ENCODE results near the gene GNAQ.
"Not testable (repeated sequence)": the region's sequence is repeated elsewhere in the genome, so short reads cannot be mapped to it uniquely, and the experiment has no call there.

Gene GNAQ

GRCh38 chr9:77764894-77765780 lies 266.5 kb downstream of the GNAQ start:
- peak; percentile 27 to 63 (median 59) for DNase-seq
- WGBS (ENCODE audit: insufficient coverage): 96% methylated on average over 2 of the region's 10 CpGs
- CTCF ChIA-PET: interaction anchor here (0.7 kb wide), 2 partner anchors 13 to 308 kb away, joined by 3 read pairs; no protein-coding TSS in a partner anchor

GRCh38 chr9:77763566-77763965 lies 268.0 kb downstream of the GNAQ start:
- ChIA-PET CTCF (no interaction called here), POLR2A (no interaction called here)
- no peak for DNase-seq
- 92% methylated on average over 2 of the region's 4 CpGs for WGBS (ENCODE audit: insufficient coverage)
- H3K27ac ChIP-seq (ENCODE audit: insufficient read depth in 1 of 2, low read depth in 1 of 2, low read length in 2 of 2, poor library complexity in 1 of 2, severe bottlenecking in 2 of 2): no peak overlapping the region
- no peaks in the 10 kb centered on the region for H3K27me3 ChIP-seq (replicated peaks in 2 of 5; ENCODE audit: control insufficient read depth in 4 of 5, insufficient read depth in 5 of 5, low read length in 4 of 5)
- peaks cover 0 to 10% (median 4%) of the 10 kb centered on the region in 5 experiments for H3K9me3 ChIP-seq (ENCODE audit: control extremely low read depth in 1 of 5, control insufficient read depth in 4 of 5, insufficient read depth in 2 of 5, low read depth in 1 of 5, low read length in 4 of 5)
- peaks cover 6 to 29% (median 22%) of the 10 kb centered on the region in 4 experiments for H3K36me3 ChIP-seq (ENCODE audit: control insufficient read depth in 4 of 4, insufficient read depth in 4 of 4, low read length in 3 of 4)
- no peaks in the 10 kb centered on the region for H3K4me1 ChIP-seq (ENCODE audit: control extremely low read depth in 1 of 4, control insufficient read depth in 4 of 4, insufficient read depth in 4 of 4, low read length in 3 of 4)
- H3K4me3 ChIP-seq (ENCODE audit: control insufficient read depth in 1 of 7, extremely low read depth in 1 of 7, insufficient read depth in 4 of 7, low read depth in 2 of 7, low read length in 6 of 7): no peak overlapping the region

More at GRCh38 chr9:77764894-77765780, 266.5 kb downstream of the GNAQ start:
- peaks cover 0 to 10% (median 8%) of the 10 kb centered on the region in 4 experiments for H3K4me1 ChIP-seq (ENCODE audit: control extremely low read depth in 1 of 4, control insufficient read depth in 4 of 4, insufficient read depth in 4 of 4, low read length in 3 of 4)
- no peak overlapping the region for H3K4me3 ChIP-seq (ENCODE audit: control insufficient read depth in 1 of 7, extremely low read depth in 1 of 7, insufficient read depth in 4 of 7, low read depth in 2 of 7, low read length in 6 of 7)
- no peaks in the 10 kb centered on the region for H3K27me3 ChIP-seq (replicated peaks in 2 of 5; ENCODE audit: control insufficient read depth in 4 of 5, insufficient read depth in 5 of 5, low read length in 4 of 5)
- H3K9me3 ChIP-seq (ENCODE audit: control extremely low read depth in 1 of 5, control insufficient read depth in 4 of 5, insufficient read depth in 2 of 5, low read depth in 1 of 5, low read length in 4 of 5): peaks cover 0 to 10% (median 4%) of the 10 kb centered on the region in 5 experiments
- no peak overlapping the region for H3K27ac ChIP-seq (ENCODE audit: insufficient read depth in 1 of 2, low read depth in 1 of 2, low read length in 2 of 2, poor library complexity in 1 of 2, severe bottlenecking in 2 of 2)
- peaks cover 6 to 29% (median 22%) of the 10 kb centered on the region in 4 experiments for H3K36me3 ChIP-seq (ENCODE audit: control insufficient read depth in 4 of 4, insufficient read depth in 4 of 4, low read length in 3 of 4)
- POLR2A ChIA-PET: no interaction called here

- H3K4me1 ChIP-seq (ENCODE audit: control extremely low read depth in 1 of 4, control insufficient read depth in 4 of 4, insufficient read depth in 4 of 4, low read length in 3 of 4); H3K4me3 ChIP-seq (ENCODE audit: control insufficient read depth in 1 of 7, extremely low read depth in 1 of 7, insufficient read depth in 4 of 7, low read depth in 2 of 7, low read length in 6 of 7); DNase-seq; POLR2A ChIA-PET; H3K27ac ChIP-seq (ENCODE audit: insufficient read depth in 1 of 2, low read depth in 1 of 2, low read length in 2 of 2, poor library complexity in 1 of 2, severe bottlenecking in 2 of 2); CTCF ChIA-PET; H3K27me3 ChIP-seq (replicated peaks in 2 of 5; ENCODE audit: control insufficient read depth in 4 of 5, insufficient read depth in 5 of 5, low read length in 4 of 5): not testable (repeated sequence)
- Histone ChIP-seq H3K9me3 (ENCODE audit: control extremely low read depth in 1 of 5, control insufficient read depth in 4 of 5, insufficient read depth in 2 of 5, low read depth in 1 of 5, low read length in 4 of 5) (peaks cover 0 to 18% (median 5%) of the 10 kb centered on the region in 5 experiments), H3K36me3 (ENCODE audit: control insufficient read depth in 4 of 4, insufficient read depth in 4 of 4, low read length in 3 of 4) (peaks cover 13 to 35% (median 25%) of the 10 kb centered on the region in 4 experiments)
- WGBS (ENCODE audit: insufficient coverage): 100% methylated on average over 3 of the region's 25 CpGs
Observed at GRCh38 chr9:77760919-77761318, 270.7 kb downstream of the GNAQ start.

DNA sequence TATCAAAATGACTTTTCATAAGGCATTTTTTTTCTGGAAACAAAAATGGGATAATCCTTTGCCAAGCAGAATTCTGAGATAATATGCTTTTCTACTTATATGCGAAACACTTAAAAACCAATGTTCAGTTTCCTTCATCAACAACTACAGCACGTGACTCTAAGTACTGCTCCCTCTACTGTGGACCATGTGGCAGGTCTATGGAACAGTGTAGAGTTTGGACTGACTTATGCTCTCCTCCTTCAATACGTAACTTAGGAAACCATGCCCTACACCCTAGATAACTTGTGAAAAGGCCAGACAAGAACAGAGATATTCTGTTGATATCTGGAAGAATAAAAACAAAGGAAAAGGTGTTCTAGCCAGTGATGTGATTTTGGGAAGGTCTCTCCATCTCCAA lies 272.2 kb downstream of the GNAQ start:
- no peak overlapping the region for H3K4me3 ChIP-seq (ENCODE audit: control insufficient read depth in 1 of 7, extremely low read depth in 1 of 7, insufficient read depth in 4 of 7, low read depth in 2 of 7, low read length in 6 of 7)
- H3K27ac ChIP-seq (ENCODE audit: insufficient read depth in 1 of 2, low read depth in 1 of 2, low read length in 2 of 2, poor library complexity in 1 of 2, severe bottlenecking in 2 of 2): no peak overlapping the region
- no CpG with 5 or more reads among the region's 3 CpGs for WGBS (ENCODE audit: insufficient coverage)
- no peaks in the 10 kb centered on the region for H3K27me3 ChIP-seq (replicated peaks in 2 of 5; ENCODE audit: control insufficient read depth in 4 of 5, insufficient read depth in 5 of 5, low read length in 4 of 5)
- POLR2A ChIA-PET: no interaction called here
- peaks cover 0 to 10% (median 0%) of the 10 kb centered on the region in 5 experiments for H3K9me3 ChIP-seq (ENCODE audit: control extremely low read depth in 1 of 5, control insufficient read depth in 4 of 5, insufficient read depth in 2 of 5, low read depth in 1 of 5, low read length in 4 of 5)
- CTCF ChIA-PET: no interaction called here
- no peaks in the 10 kb centered on the region for H3K4me1 ChIP-seq (ENCODE audit: control extremely low read depth in 1 of 4, control insufficient read depth in 4 of 4, insufficient read depth in 4 of 4, low read length in 3 of 4)
- H3K36me3 ChIP-seq (ENCODE audit: control insufficient read depth in 4 of 4, insufficient read depth in 4 of 4, low read length in 3 of 4): peaks cover 13 to 30% (median 22%) of the 10 kb centered on the region in 4 experiments
- DNase-seq: no peak

- Histone ChIP-seq H3K4me3 (ENCODE audit: control insufficient read depth in 1 of 7, extremely low read depth in 1 of 7, insufficient read depth in 4 of 7, low read depth in 2 of 7, low read length in 6 of 7) (no peak overlapping the region), H3K27ac (ENCODE audit: insufficient read depth in 1 of 2, low read depth in 1 of 2, low read length in 2 of 2, poor library complexity in 1 of 2, severe bottlenecking in 2 of 2) (no peak overlapping the region), H3K4me1 (ENCODE audit: control extremely low read depth in 1 of 4, control insufficient read depth in 4 of 4, insufficient read depth in 4 of 4, low read length in 3 of 4) (peaks cover 0 to 9% (median 0%) of the 10 kb centered on the region in 4 experiments), H3K27me3 (replicated peaks in 2 of 5; ENCODE audit: control insufficient read depth in 4 of 5, insufficient read depth in 5 of 5, low read length in 4 of 5) (no peaks in the 10 kb centered on the region), H3K9me3 (ENCODE audit: control extremely low read depth in 1 of 5, control insufficient read depth in 4 of 5, insufficient read depth in 2 of 5, low read depth in 1 of 5, low read length in 4 of 5) (peaks cover 0 to 7% (median 0%) of the 10 kb centered on the region in 5 experiments), H3K36me3 (ENCODE audit: control insufficient read depth in 4 of 4, insufficient read depth in 4 of 4, low read length in 3 of 4) (peaks cover 7 to 28% (median 16%) of the 10 kb centered on the region in 4 experiments)
- CTCF ChIA-PET: interaction anchor here (0.6 to 1.7 kb wide), 3 partner anchors 12 to 983 kb away, joined by 4 to 6 read pairs (median 4); no protein-coding TSS in a partner anchor
- POLR2A ChIA-PET: no interaction called here
- no peak for DNase-seq
- WGBS (ENCODE audit: insufficient coverage): 0% methylated on average over 1 of the region's 1 CpG
Observed at GRCh38 chr9:77756449-77756848, 275.2 kb downstream of the GNAQ start.

DNA sequence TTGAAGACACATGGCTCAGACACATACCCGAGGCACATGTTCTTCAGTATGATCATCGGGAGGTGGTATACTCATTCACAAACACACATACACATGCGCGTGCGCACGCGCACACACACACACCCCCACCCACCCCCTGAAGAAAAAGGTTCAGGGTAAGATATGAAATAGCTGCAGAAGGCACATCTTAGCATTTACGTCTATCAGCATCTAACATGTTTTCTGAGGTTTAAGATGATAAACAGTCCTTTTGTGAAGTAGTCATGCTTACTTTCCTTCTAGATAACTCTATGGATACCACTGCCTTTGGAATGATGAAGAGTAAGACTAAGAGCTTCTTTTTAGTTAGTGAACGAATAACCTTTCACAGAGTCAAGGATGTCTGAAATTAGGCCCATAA lies 278.4 kb downstream of the GNAQ start:
- ChIA-PET POLR2A (no interaction called here), CTCF (interaction anchor here (0.8 to 2.2 kb wide), 7 partner anchors 11 to 299 kb away, joined by 3 to 9 read pairs (median 3); no protein-coding TSS in a partner anchor)
- Histone ChIP-seq H3K27me3 (replicated peaks in 2 of 5; ENCODE audit: control insufficient read depth in 4 of 5, insufficient read depth in 5 of 5, low read length in 4 of 5) (no peaks in the 10 kb centered on the region), H3K27ac (ENCODE audit: insufficient read depth in 1 of 2, low read depth in 1 of 2, low read length in 2 of 2, poor library complexity in 1 of 2, severe bottlenecking in 2 of 2) (no peak overlapping the region), H3K9me3 (ENCODE audit: control extremely low read depth in 1 of 5, control insufficient read depth in 4 of 5, insufficient read depth in 2 of 5, low read depth in 1 of 5, low read length in 4 of 5) (peaks cover 0 to 7% (median 0%) of the 10 kb centered on the region in 5 experiments), H3K4me3 (ENCODE audit: control insufficient read depth in 1 of 7, extremely low read depth in 1 of 7, insufficient read depth in 4 of 7, low read depth in 2 of 7, low read length in 6 of 7) (no peak overlapping the region), H3K4me1 (ENCODE audit: control extremely low read depth in 1 of 4, control insufficient read depth in 4 of 4, insufficient read depth in 4 of 4, low read length in 3 of 4) (peaks cover 0 to 12% (median 0%) of the 10 kb centered on the region in 4 experiments), H3K36me3 (ENCODE audit: control insufficient read depth in 4 of 4, insufficient read depth in 4 of 4, low read length in 3 of 4) (peaks cover 9 to 36% (median 19%) of the 10 kb centered on the region in 4 experiments)
- peak; percentile 28 to 84 (median 63) for DNase-seq
- no CpG with 5 or more reads among the region's 9 CpGs for WGBS (ENCODE audit: insufficient coverage)

DNA sequence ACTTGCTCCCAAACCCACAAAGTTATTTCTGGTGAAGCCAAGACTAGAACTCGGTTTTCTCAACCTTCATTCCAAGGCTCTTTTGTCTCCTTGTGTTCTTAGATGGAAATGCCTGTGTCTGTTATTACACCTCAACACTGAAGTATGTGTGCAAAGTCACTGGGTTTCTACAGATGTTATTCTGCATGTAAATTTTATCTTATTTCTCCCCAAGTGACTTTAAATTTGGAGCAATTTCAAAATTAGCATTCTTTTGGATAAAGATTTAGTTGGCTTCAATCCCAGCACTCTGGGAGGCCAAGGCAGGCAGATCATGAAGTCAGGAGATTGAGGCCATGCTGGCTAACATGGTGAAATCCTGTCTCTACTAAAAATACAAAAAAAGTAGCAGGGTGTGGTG lies 279.1 kb downstream of the GNAQ start:
- no peak overlapping the region for H3K4me3 ChIP-seq (ENCODE audit: control insufficient read depth in 1 of 7, extremely low read depth in 1 of 7, insufficient read depth in 4 of 7, low read depth in 2 of 7, low read length in 6 of 7)
- no peaks in the 10 kb centered on the region for H3K27me3 ChIP-seq (replicated peaks in 2 of 5; ENCODE audit: control insufficient read depth in 4 of 5, insufficient read depth in 5 of 5, low read length in 4 of 5)
- H3K36me3 ChIP-seq (ENCODE audit: control insufficient read depth in 4 of 4, insufficient read depth in 4 of 4, low read length in 3 of 4): peaks cover 9 to 38% (median 17%) of the 10 kb centered on the region in 4 experiments
- WGBS (ENCODE audit: insufficient coverage): no CpG with 5 or more reads among the region's 1 CpG
- CTCF ChIA-PET: interaction anchor here (0.8 to 5.9 kb wide), 6 partner anchors 12 to 369 kb away, joined by 3 to 72 read pairs (median 3); no protein-coding TSS in a partner anchor
- peaks cover 0 to 7% (median 0%) of the 10 kb centered on the region in 5 experiments for H3K9me3 ChIP-seq (ENCODE audit: control extremely low read depth in 1 of 5, control insufficient read depth in 4 of 5, insufficient read depth in 2 of 5, low read depth in 1 of 5, low read length in 4 of 5)
- peaks cover 0 to 12% (median 0%) of the 10 kb centered on the region in 4 experiments for H3K4me1 ChIP-seq (ENCODE audit: control extremely low read depth in 1 of 4, control insufficient read depth in 4 of 4, insufficient read depth in 4 of 4, low read length in 3 of 4)
- H3K27ac ChIP-seq (ENCODE audit: insufficient read depth in 1 of 2, low read depth in 1 of 2, low read length in 2 of 2, poor library complexity in 1 of 2, severe bottlenecking in 2 of 2): no peak overlapping the region
- DNase-seq: no peak
- POLR2A ChIA-PET: no interaction called here

All from common myeloid progenitor, CD34-positive (primary cell).